GM12892 (cell line): ENCODE data around the gene ARHGAP22.

ENCODE experiments used
- DNase-seq: peaks from one replicate; pipeline ENCODE4 v3.0.0; 2011; ENCODE audit not compliant: insufficient read length
- FAIRE-seq: peaks from 2 replicates; lab custom pipeline; 2011; peaks lifted over from hg19 to GRCh38; lab: Jason Lieb, UNC
- POLR2A ChIP-seq: IDR thresholded peaks from 2 replicates; pipeline ENCODE4 v1.6.1; 2011; ENCODE audit warnings: low read depth, low read length, control low read depth
- POLR2AphosphoS5 ChIP-seq: IDR thresholded peaks from 2 replicates; pipeline ENCODE4 v1.6.1; 2011; ENCODE audit warnings: low read depth, low read length, control low read depth
- TAF1 ChIP-seq: IDR thresholded peaks from 2 replicates; pipeline ENCODE4 v1.6.1; 2011; ENCODE audit warnings: low read depth, mild to moderate bottlenecking, control low read depth, low read length, borderline replicate concordance

The ARHGAP22 gene

DNA sequence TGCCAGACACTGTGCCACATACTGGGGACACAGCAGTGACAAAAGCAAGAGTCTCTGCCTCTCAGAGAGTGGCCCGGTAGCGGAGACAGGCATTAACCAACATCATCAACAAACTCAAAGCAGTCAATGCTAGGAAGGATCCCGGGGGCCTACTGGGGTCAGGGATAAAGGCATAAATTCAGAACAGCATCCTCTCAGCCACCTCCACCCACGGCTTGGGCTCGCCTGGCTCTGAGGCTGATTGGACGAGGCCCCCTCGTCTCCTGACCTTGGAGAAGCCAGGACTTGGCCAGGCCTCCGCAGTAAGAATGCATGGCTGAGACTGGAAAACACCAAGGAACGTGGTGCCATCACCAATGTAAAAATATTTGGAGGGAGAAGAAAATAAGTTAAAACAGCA is 102.1 kb downstream of the ARHGAP22 start:
- no peak for TF ChIP-seq POLR2AphosphoS5
- no peak for TF ChIP-seq POLR2A
- no peak for TF ChIP-seq TAF1
- FAIRE-seq (no peak), DNase-seq (no peak)

DNA sequence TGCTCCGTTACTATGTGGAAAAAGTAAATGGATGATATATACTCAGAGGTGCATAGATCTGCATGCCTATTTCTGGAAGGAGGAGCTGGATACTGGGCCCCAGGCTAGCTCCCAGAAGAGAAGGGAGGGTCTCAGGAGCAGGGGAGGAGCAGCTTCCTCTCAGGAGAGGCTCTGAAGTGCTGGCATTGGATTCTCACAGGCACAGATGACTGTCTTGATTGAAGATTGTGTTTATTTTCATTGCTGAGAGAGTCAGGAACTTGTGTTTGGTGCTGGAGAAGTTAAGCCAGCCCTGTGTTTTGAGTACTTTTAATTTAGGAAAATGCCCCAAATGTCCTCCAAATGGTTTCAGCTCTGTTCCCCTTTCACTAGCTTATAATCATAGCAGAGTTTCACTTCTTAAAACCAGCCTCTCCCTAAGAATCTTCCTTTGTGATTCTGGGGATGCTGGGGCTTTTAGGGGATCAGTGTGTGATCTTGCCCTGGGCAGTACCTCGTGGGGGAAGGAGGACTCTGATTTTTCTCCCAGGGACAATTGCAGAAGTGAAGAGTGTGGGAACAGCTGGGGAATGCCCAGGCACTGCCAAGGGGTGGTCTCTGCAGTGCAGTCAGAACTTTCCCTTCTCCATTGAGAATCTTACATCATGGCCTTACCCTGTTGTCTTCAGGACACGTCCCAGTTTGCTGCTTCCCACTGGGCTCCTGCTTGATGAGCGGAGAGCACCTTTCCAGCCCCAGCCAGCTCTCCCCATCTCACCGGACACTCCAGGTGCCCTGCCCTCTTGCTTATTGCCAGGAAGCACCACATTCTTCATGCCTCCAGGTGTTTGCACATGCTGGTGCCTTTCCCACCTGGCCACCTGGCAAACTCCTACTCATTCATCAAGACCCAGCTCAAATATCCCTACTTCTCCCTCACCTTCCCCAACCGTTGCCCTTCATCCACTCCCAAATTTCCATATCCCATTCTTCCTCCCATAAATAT is 102.8 kb downstream of the ARHGAP22 start:
- no peak for FAIRE-seq
- TF ChIP-seq POLR2AphosphoS5: no peak
- TF ChIP-seq TAF1: no peak
- TF ChIP-seq POLR2A: no peak
- no peak for DNase-seq

DNA sequence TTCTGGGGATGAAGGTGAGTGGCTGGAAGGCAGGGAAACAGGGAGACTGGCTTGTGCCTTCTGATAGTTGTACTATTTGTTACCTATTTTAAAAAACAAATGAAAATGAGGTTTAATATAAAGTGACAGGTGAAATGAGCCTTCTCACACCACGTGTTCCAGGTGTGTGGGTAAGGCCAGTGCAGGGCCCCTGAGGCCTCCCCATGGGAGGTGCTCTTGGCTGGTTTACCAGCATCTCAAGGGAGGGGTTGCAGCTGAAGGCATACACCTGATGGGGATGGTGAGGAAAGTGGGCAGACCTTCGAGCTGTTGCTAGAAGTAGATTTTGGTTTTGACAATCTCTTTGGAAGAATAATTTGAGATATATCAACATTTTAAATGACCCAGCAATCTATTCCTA is 103.6 kb downstream of the ARHGAP22 start:
- no peak for FAIRE-seq
- DNase-seq: no peak

DNA sequence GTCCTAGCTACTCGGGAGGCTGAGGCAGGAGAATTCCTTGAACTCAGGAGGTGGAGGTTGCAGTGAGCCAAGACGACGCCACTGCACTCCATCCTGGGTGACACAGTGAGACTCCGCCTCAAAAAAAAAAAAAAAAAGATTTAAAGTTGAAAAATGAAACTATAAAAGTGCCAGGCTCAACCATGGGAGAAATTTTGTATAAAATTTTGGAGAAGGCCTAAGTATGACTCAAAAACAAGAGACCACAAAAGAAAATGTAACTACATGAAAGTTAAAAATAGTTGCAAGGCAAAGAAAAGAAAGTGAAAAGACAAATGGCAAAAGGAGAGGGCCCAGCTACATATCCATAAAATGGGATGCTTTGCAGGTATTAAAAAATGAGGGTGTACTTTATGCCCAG is 104.1 kb downstream of the ARHGAP22 start:
- FAIRE-seq (no peak), DNase-seq (no peak)
- no peak for TF ChIP-seq POLR2A
- TF ChIP-seq POLR2AphosphoS5: no peak
- no peak for TF ChIP-seq TAF1

More for the DNA sequence above, 103.6 kb downstream of the ARHGAP22 start:
- TF ChIP-seq POLR2A (no peak), TAF1 (no peak), POLR2AphosphoS5 (no peak)

DNA sequence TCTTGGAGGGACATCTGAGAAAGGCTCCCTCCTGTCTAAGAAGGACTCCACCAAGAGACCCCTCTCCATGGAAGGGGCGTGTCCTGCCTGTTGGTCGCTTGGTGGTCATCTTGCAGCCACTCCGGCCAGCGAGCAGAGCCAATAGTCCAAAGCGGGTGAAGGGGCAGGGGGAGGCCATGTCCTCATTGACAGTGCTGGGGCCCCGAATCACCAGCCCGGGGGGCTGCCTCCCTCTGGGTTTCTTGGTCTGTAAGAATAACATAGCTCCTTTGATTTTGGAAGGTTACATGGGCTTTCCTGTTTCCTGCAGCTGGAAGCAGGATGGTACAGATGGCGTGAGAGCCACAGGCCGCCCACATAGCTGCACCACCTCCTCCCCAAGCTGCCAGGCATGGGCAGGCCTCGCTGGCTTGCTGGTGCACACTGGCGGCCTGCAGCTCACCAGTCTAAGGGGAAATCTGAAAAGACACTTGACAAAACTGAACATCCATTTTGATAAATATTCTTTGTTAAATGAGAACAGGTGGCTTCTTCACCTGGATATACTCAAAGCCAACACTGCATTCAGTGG is 105.8 kb downstream of the ARHGAP22 start:
- TF ChIP-seq POLR2AphosphoS5 (no peak), POLR2A (no peak), TAF1 (no peak)
- DNase-seq (no peak), FAIRE-seq (no peak)

DNA sequence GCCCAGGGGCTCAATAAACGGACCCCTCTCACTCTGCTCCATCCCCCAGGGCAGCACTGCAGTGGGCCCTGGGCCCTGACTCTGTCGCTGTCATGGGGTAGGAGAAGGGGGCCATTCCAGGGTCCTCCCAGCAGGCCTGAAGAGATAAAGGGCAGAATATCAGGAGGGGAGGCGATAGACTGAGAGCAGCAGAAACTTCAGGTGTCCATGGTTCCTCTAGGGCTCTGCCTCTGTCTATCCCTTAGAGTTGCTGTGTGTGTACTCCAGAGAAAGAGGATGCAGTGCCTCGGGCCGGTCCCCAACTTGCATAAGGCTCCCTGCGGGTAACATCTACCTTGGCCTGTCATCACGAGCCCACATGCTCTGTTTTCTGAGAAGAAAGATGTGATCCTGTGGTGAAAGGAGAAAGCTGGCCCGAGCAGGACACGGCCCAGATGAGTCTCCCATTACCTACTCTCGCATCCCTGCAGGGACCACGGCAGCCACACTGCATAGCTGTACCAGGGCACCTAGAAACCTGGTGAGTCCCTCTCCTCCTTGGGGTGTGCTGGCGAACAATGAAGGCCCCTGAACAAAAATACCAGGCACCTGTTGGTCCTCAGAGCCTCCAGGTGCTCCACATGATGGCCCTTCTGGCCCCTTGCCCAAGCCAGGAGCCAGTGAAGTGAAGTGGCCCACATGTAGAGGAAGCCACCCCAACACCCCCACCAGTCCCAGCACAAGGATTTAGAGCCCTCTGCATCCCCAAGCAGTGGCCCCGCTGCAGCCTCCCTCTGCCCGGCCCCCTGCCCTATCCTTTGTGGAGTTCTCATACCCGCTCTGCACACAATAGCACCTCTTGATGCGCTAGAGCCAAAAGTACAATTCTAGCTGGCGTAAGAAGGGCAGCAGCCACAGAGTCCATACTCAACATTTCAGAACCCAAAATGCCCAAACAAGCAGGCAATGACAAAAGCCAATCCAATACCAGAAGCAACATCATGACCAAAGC is 106.8 kb downstream of the ARHGAP22 start:
- FAIRE-seq: no peak
- no peak for TF ChIP-seq TAF1

DNA sequence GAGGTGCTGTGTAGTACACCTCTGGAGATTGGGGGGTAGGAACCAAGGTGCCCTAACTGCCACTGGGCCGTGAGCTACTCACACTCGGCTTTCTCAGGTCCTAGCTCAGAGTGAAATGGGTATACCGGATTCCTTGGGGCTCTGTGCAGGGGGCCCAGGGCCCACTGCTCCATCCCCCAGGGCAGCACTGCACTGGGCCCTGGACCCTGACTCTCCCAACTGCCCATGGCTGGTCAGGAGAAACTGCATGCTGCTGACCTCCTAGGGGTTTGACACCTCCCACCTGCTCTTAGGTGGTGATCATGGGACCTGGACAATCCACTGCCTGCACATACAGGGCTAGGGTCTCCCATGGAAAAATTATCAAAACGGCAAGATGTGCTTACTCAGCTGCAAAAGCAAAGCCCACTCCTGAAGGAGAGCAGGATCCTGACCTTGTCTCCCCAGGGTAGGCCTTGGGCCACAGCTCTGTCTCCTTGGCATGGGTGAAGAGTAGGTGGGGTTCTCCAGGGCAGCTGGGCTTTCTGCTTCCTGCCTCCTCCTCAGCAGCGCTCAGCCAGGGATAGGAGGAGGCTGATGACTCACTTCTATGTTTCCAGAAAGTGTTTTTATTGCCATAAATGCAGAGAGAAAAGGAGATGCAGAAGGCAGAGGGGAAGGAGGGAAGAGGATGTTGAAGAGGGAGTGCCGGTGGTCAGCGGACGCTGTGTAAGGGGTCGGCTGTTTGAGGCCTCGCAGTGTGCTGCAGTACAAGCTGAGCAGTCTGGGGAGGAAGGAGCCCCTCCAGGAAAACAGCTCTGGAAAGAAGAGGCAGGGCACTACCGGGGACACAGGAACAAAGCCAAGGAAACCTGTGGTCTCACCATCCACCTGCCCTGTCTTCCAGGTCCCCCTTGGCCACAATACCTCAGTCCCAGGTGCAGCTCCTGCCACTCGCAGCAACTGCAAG is 107.8 kb downstream of the ARHGAP22 start:
- no peak for FAIRE-seq
- TF ChIP-seq POLR2A (no peak), POLR2AphosphoS5 (no peak), TAF1 (no peak)
- no peak for DNase-seq

More for the DNA sequence above, 106.8 kb downstream of the ARHGAP22 start:
- no peak for DNase-seq

DNA sequence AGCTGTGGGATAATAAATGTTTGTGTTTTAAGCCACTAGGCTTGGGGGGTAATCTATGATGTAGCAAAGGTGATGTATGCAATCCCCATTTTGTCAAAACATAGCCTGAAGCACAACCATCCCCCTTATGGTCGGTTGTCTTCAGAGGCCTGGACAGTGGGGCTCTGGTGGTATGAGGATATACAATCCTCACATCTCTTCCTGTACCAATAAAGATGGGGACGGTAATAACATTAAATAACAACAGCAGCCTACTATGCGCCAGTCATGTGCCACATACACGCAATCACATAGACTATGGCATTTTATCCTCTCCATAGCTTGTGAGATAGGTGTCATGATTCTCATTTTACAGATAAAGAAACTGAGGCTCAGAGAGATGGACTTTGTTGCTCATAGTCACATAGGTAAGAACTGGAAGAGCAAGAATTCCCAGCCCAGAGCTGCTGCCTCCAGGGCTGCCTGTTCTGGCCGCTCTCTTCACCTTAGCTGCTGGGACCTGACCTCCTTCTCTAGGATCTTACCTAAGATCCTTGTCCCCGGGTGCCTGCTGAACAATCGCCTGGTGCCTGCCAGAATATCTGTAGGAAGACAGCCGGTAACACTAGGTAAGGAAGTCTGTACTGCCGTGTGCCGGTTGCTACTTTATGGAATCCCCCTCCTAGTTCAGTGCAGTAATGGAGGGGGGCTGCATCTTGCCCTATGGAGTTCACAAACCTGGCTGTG is 108.6 kb downstream of the ARHGAP22 start:
- TF ChIP-seq POLR2AphosphoS5 (no peak), TAF1 (no peak), POLR2A (no peak)
- DNase-seq (no peak), FAIRE-seq (no peak)

DNA sequence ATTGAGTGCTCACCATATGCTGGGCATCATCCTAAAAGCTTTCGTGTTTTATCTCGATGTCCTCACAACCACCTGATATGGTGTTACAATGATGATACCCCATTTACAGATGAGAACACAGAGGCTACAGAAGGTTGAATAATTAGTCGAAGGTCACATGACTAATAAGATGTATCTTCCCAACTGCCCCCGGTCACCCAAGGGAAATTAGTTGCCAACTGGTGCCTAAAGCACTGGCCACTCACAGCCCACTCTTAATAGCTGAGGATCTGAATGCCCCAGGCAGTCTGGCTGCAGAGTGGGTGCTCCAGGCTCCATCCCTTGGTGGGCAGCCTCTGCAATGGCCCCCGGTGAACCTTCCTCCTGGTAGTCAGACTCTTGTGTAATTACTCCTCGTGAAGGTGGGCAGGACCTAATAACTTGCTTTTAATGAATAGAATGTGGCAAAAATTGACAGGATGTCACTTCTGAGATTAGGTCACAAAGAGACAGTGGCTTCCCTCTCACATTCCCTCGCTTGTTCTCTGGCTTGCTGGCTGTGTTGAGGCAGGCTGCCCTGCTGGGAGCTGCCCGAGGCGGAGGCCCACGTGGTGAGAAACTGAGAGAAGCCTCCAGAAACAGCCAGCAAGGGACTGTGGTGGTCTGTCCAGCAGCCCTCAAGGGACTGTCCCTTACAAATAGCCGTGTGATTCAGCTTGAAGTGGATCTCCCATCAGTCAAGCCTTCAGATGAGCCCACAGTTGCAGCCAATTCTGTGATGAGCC is 109.4 kb downstream of the ARHGAP22 start:
- FAIRE-seq: no peak
- no peak for DNase-seq
- no peak for TF ChIP-seq POLR2A
- no peak for TF ChIP-seq TAF1
- TF ChIP-seq POLR2AphosphoS5: no peak
